Embryonic facial prominence (tissue), 1 donor: ENCODE measurements around the gene FLAD1.
A peak's percentile ranks its signal among the peaks of the same experiment; 100 is the strongest.
"Not testable (repeated sequence)": the region's sequence is repeated elsewhere in the genome, so short reads cannot be mapped to it uniquely, and the experiment has no call there.

Experiments
- DNase-seq: peaks from one replicate; pipeline ENCODE4 v3.0.0-alpha.2; 2016; ENCODE audit errors: extremely low spot score

FLAD1 gene

DNA sequence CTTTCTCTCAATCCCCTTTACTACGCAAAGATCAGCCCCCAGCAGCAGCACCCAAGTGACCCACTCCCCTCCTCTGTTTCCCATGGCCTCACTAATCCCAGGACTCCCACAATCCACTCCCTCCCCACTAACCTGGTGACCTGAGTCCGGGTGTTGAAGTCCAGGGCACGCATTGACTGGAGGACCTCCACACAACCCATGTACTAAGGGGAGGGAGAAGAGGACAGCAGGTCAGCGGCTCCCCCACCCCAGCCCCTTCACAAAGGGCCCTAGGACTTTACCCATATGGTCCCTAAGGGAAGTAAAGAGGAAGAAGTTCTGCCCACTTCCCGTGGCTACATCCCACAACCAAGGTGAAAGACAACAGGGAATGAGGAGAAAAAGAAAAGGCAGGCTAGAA lies 13.9 kb upstream of the FLAD1 start:
- DNase-seq, result no peak

DNA sequence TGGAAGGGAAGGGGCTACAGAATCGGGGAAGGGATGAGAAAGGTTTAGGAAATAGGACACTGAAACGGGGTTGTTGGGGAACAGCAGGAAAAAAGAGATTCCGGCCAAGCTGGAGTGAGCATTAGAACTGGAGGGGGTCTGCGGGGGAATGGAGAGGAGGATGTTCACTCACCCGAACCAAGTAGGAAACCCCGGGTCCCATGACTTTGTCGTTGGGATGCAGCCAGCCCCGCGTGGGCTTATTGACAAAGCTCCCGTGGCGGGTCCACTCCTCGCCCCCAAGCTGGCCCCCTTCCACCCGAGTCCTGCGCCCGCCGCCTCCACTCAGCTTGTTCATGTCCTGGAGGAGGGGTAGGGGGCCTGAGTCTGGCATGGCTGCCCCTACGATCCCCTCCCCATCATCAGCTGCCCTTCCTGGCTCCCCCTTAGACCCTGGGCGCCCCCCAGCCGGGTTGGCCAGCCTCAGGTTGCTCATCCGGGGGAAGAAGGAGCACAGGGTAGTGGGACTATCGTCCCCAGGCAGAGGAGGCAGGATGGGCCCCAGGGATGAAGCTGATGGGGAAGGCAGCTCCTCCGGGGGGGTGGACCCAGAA lies 13.2 kb upstream of the FLAD1 start:
- DNase-seq, result no peak

DNA sequence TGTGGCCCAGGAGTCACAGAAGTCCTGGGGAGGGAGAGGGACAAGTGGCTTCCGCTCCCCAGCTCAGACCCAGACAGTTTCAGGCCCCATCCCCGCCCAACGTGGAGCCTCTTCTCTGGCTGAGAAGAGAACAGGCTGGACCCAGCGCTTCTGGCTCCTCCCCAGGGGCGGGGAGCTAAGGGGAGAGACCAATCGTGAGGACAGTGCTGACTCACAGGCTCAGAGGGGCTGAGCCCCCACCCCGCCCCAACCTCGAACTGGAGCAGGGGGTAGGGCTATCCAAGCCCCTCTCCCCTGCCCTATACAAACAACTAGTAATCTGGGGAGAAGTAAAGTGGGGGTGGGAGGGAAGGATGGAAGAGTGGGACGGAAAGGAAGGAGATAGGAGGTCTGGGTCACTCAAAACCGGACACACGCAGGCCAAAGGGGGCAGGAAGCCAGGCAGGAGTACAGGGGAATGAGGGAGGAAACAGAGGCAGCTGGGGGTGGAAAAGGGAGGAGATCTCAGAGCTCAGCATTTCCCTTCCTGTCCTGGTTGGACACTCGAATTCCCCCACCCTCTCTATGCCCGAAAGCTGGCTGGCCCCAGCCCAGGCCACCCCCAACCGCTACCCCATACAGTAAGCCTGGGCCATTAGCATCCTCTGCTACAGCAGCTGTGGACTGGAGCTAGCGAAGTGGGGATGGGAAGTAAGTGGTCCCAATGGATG lies 12.4 kb upstream of the FLAD1 start, which contains the start of gene SHC1:
TSS of gene SHC1 (minus strand) at position 117 of the 710 bp plus-strand sequence. CDS start 221 bp downstream, outside the sequence.
- DNase-seq, result peak; percentile 85

DNA sequence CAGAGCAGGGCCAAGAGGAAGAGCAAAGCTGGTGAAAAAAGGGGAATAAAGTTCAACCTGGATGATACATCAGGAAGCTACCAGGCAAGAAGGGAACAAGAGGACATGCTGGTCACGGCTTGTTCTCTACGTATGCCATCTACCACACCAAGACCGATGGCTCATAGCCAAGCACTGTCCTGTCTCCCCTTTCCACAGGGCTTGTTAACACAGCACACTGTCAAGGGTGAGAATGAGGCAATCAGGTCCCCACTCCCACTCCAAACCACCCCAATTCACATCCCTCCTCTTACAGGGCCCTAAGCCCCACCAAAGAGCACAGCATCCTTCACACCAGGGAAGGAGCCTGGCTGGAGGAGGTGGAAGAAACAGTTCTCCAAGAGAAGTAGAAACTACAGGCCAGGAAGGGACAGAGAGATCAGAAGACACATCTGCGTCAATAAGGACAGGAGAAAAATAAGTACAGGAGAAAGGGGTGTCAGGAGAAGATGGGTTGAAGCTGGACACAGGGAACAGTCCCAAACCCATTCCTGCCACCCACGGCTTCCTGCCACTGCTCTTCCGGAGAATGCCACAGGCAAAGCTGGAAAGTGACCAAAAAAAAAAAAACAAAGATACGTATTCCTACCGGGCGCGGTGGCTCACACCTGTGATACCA lies 11.7 kb upstream of the FLAD1 start:
- no peak for DNase-seq

DNA sequence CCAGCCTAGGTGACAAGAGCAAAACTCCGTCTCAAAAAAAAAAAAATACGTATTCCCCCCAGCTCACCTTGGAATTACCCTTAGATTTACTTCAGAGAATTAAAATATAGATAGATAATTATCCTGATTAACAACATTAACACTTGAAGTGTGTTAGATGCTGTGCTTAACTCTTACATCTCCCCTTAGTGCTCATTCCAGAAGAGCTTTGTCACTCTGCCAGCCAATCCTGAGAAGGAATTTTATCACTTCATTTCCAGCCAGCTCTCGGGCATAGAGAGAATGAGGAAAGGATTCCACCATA lies 11.0 kb upstream of the FLAD1 start:
- DNase-seq, result no peak

DNA sequence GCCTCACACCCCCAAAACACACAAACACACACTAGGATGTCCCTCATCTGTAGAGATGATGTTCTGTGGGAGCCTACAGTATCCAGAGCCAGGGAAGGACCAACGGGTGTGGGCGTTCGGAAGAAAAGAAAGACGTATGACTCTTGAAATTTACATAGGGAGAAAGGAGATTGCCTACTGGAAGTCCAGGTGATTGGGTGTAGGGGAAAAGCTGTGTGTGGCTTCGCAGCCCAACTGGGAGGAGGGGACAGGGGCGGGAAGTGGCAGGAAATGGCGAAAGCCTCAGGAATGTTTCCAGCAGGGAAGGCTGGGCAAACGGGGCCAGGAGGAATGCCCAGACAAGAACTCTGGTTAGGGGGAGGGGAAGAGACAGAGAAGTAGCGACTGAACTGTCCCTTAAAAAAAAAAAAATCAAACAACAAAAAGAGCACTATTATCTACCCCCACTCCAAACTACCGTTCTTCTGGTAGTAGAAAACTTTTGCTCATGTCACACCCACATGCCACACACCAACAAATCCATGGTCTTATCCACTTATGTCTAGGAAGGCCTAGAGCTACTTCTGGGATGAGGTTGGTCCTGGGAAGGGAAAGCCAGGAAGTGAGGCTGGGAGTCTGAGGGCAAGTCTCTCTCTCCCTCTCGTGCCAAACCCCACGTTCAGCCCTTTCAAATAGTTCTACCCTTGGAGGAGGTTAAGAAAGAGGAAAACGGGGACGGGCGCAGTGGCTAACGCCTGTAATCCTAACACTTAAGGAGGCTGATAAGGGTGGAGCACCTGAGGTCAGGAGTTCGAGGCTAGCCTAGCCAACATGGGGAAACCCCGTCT lies 10.4 kb upstream of the FLAD1 start:
- no peak for DNase-seq

DNA sequence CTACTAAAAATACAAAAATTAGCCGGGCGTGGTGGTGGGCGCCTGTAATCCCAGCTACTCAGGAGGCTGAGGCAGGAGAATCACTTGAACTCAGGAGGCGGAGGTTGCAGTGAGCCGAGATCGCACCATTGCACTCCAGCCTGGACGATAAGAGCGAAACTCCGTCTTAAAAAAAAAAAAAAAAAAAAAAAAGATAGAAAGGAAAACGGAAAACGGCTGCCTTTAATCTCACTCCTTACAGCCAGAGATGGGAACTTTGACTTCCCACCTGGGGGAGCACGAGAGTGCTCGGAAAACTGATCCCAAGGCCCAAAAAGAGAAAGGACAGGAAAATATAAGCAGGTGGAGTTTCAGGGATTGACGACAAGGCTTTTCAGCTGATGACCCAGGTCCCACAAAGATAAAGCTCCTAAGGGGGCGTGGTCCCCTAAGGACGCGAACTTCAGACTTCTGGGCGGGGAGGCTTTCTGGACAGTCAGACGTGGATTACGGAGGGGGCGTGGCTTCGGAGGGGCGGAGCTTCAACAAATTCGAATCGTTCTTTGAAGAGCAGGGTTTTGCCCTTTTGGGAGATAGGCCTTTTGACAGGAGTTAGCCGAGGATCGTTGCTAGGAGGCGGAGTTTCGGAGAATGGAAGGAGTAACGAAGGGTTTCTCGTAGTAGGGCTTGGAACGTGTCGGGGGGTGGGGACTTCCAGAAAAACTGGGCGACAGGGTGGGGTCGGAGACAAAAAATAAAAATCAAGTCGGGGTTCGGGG lies 9.6 kb upstream of the FLAD1 start:
- DNase-seq, result peak; percentile 87

DNA sequence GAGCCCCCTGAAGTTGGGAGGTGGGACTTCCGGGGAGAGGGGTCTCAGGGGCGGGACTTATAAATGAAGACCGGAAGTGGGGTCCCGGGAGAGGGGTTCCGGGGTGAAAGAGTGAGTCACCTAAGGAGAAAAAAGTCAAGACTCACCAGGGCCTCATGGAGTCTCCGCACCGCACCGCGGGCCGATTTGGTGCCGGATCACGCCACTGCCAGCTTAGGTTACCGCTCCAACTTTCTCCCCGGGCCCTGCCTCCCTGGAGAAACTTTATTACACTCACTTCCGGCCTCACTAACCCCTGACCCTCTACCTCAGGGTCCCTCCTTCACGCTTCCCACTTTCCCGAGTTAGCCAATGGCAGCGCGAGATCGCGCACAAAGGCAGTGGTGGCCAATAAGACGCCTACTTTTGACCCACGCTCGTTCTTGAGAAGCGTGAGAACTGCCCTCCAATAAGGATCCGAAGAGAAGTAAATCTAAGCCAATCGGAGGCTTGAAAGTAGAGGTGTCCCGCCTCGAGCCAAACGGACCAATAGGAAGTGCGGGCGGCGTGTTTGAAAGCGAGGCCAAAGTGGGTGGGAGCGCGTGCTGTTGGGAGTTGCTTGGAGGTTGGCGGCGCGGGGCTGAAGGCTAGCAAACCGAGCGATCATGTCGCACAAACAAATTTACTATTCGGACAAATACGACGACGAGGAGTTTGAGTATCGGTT lies 8.9 kb upstream of the FLAD1 start, which contains the start of gene CKS1B:
TSS of gene CKS1B (plus strand) at position 580 of the 706 bp plus-strand sequence. CDS start at position 645, 65 bp downstream.
- peak; percentile 100 for DNase-seq

DNA sequence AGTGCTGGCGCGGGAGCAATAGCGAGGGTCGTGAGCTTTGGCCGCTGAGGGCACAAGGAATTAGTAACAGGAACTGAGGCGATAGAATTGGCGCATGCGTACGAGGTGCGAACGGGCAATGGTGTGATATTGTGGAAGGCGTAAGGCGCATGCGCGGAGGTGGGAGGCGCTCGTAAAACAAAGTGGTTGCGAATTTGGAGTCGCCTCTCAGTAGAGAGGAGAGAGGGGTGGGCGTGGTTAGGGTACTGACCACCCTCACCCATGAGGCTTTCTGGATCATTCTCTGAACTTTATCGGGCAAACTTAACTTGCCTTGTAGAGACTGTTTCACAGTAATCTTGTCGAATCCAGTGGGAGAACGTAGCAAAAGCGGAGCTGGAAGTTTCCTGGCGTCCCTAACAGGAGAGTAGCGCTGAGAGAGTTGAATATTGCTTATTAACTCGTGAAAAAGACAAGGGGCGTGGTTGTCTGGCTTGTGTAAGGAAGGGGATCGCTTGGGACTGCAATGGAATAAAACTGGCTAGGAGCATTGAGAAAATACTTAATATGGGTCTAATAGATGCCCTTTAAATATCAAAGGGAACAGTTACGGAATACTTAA lies 8.2 kb upstream of the FLAD1 start:
- DNase-seq, result peak; percentile 90

DNA sequence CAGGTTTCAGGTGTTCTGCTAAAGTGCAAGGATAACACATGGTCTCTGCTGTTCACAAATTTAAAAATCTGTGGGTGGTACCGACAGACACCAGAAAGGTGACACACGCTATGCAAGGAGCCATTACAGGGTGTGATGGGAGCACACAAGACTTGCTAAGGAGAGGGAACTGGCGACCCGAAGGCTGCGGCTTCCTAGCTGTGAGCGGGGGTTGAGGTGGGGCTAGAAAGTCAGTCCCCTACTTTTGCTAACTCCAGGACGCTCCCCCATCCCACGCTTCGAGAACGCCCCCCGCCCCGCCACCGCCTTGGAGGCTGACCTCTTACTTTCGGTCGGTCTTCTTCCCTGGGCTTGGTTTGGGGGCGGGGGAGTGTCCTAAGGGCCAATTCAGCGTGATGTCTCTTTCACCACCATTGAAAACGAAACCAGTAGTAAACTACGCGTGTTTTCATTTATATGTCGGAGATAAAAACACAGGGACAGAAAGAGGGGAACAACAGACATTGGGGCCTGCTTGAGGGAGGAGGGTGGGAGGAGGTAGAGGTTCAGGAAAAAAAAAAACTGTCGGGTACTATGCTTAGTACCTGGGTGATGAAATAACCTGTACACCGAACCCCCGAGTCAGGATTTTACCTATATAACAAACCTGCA lies 7.6 kb upstream of the FLAD1 start:
- DNase-seq, result no peak

DNA sequence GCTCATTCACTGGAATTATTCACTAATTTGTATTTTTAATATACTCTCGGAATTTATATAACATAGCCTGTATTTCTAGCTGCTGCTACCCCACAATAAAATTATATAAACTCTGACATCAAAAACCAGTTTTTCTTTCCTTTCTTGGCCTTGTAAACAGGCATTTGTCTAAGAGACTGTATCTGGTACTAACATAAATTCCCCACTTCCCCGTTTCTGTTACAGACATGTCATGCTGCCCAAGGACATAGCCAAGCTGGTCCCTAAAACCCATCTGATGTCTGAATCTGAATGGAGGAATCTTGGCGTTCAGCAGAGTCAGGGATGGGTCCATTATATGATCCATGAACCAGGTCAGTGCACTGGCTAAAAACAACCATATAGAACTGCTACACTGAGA lies 5.4 kb upstream of the FLAD1 start:
- not testable (repeated sequence) for DNase-seq

DNA sequence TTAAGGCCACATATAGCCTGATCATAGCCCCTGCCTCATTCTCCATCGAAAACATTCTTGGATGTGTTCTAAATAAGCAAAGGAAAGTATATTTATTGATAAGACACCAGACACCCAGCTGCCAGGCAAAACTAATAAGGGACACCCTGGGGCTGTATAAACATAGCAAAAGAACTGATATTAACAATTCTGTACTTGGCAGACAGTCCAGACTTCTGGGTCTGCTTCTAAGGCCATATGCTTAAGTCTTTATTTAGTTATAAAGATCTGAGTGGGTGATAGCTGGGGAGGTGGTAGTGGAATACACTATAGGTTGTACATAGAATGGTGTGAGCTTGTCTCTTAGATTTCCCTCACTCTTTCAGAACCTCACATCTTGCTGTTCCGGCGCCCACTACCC lies 4.8 kb upstream of the FLAD1 start:
- no peak for DNase-seq

DNA sequence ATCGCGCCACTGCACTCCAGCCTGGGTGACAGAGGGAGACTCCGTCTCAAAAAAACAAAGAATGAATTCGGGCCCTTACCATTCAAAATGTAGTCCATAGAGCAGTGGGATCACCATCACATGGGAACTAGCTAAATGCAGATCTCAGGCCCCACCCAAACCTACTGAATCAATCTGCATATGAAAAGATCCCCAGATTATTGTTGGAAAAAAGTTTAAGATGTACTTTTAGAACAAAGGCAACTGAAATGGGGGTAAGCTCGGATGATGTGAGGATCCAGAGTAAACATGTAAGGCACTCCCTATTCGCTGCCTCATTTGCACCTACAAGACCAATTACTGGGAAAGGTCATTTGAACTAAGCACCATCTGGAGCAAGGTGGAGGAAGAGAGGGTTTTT lies 803 bp upstream of the FLAD1 start:
- DNase-seq, result no peak

DNA sequence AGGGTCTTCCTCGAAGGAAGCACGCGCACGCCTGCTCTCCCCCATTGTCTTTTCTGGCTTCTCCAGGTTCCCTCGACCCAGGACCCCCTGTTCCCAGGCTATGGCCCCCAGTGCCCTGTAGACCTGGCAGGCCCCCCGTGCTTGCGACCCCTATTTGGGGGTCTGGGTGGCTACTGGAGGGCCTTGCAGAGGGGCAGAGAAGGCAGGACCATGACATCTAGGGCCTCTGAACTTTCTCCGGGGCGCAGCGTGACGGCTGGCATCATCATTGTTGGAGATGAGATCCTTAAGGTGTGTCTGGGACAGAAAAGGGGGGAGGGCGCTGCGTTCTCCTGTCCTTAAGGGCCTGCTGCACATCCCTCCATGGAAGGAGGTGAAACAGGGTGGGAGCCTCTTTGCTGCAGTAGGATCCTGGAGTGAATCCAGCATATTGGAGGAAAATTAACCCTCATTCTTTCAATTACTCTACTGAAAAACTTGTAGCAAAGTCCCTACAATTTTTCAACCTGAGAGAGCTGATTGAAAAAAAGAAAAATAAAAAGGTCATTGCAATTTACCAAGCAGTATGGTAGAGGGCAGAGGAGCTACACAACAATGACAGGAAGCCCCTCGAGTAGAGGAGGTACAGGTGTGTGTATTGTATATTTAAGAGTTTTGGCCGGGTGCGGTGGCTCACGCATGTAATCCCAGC lies 777 bp downstream of the FLAD1 start:
- DNase-seq, result no peak

DNA sequence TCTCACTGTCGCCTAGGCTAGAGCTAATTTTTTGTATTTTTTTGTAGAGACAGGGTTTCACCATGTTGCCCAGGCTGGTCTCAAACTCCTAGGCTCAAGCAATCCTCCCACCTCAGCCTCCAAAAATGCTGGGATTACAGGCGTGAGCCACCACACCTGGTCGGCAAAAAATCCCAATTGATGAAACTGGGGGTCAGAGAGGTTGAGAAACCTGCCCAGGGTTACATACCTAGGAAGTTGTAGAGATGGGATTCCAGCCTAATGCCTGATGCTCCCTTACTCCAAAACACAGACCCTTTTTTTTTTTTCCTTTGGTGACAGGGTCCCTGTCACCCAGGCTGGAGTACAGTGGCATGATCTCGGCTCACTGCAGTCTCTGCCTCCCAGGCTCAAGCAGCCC lies 3.6 kb downstream of the FLAD1 start:
- DNase-seq, result not testable (repeated sequence)

DNA sequence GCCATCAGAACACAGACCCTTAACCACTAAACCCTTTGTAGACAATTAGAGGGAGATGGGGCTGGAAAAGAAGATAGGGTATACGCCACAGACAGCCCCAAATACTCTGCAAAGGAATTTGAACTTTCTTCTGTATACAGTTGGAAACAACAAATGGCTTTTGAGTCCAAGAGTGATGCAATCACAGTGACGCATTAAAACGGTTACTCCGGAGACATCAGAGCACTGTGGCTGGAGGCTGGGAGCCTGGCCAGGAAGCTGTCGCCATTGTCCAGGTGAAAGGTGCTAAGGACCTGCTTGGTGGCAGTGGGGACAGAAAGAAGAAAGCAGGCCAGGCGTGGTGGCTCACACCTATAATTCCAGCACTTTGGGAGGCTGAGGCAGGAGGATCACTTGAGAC lies 4.2 kb downstream of the FLAD1 start:
- DNase-seq, result no peak

DNA sequence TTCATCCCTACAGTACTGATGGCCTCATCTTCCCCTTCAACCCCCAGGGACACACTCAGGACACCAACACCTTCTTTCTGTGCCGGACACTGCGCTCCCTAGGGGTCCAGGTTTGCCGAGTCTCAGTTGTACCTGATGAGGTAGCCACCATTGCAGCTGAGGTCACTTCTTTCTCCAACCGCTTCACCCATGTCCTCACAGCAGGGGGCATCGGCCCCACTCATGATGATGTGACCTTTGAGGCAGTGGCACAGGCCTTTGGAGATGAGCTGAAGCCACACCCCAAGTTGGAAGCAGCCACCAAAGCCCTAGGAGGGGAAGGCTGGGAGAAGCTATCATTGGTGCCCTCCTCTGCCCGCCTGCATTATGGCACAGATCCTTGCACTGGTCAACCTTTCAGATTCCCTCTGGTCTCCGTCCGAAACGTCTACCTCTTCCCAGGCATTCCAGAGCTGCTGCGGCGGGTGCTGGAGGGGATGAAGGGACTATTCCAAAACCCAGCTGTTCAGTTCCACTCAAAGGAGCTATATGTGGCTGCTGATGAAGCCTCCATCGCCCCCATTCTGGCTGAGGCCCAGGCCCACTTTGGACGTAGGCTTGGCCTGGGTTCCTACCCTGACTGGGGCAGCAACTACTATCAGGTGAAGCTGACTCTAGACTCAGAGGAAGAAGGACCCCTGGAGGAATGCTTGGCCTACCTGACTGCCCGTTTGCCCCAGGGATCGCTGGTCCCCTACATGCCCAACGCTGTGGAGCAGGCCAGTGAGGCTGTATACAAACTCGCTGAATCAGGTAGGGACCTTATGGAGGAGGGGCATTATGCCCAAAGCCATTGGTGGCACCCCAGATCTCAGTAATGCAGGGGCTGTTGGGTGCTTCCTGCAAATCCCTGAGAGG lies 5.2 kb downstream of the FLAD1 start:
- DNase-seq, result no peak

DNA sequence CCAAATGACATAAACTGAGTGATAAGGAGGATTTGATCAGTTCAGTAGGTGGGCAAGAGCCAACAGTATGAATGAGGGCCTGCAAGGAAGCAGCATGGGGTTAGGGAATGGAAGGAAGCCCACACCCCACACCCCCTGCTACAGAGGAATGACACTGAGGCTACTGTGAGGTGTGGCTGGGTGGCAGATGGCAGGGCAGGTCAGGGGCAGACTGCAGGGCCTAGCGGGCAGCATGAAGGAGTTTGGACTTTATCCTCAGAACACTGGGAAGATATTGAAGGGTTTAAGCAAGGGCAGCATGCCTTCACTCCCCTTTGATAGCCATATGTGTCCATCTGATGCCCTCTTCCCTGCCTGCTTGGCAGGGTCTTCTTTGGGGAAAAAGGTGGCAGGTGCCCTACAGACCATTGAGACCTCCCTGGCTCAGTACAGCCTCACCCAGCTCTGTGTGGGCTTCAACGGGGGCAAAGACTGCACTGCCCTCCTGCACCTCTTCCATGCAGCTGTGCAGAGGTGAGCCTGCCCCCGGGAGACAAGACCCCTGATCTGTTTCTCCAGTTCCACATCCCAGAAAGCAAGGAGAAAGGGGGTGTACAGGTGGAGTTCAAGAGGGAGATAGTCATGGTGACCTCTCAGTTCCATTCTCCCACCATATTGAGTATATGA lies 6.2 kb downstream of the FLAD1 start:
- DNase-seq, result no peak
